SH-SY5Y (cell line): Measurements from ENCODE around the gene DAPP1.

Experiments used
- GATA2 ChIP-seq: IDR thresholded peaks from 2 replicates; pipeline ENCODE4 v1.6.1; 2011; ENCODE audit warnings: mild to moderate bottlenecking, low read depth, low read length
- GATA3 ChIP-seq: IDR thresholded peaks from 2 replicates; pipeline ENCODE4 v1.6.1; 2011; ENCODE audit warnings: low read depth, mild to moderate bottlenecking, low read length, moderate library complexity

Gene DAPP1

GRCh38 chr4:99859618-99860017 lies 43.0 kb downstream of the DAPP1 start:
- TF ChIP-seq GATA3 = no peak
- no peak for TF ChIP-seq GATA2

DNA sequence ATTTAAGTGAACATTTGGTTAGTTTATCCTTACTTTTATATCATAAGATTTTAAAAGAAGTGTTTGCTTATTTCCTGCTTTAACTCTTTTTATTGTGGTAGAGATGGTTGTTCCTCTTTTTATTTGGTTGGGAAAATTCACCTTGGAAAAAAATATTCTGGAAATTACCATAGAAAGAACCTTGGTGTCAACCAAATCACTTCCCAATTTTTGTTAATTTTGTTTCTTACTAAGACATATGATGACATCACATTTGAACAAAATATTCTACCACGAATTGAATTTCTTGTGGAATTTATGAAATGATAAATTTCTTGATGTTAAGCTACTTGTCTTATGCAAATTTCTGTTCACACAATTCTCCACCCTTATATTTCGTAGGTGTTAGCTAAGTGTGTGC lies 43.9 kb downstream of the DAPP1 start:
- TF ChIP-seq GATA2 (no peak), GATA3 (no peak)

DNA sequence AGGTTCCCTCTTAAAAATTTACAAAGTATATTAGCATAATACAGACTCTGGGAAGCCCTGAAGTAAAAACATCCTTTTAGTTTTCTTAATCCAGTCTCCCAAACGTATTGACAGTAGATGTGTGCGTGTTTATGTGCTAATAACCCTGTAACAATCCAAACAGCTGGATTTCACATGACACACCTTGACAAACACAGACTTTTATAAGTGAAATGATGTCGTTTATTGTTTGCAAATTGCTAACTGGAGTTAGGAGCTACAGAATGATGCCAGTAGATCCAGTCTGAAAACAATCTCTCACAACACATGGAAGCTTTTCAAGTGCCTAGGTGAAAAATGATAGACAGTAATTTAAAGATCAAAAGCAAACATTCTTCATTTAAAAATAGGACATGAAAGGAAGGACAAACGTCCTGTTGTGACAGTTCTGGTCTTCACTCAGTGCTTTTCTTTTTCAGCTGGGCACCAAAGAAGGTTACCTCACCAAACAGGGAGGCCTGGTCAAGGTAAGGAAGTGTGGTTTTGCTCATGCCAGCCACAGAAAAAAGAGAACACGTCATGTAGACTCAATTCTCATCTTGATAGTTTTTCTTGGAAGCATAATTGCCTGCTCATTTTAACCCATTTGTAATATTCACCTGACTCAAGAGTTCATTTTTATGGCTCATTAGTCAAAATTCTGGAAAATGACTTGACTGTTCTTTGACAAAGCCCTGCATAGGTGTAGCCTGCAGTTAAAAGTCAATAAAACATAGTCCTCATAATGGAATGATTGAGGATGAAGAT lies 44.7 kb downstream of the DAPP1 start:
- TF ChIP-seq GATA2 (no peak), GATA3 (no peak)

DNA sequence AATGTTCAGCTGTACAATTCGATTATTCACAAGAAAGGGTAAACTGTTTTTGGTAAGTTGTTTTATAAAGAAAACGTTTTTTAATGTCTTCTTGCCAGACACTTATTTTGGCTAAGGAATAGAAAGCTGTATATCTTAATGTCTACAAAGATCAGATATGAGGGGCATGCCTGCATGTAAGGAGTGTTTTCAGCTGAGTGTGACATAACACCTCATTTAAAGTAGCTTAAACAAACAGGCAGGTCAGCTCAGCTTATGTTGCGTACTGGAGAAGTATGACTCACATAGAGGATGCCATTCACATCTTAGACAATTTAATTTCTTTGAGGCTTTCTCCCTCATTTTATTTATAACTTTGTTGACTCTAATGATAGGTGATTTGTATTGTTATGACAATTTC lies 47.2 kb downstream of the DAPP1 start:
- TF ChIP-seq GATA3 (no peak), GATA2 (no peak)

DNA sequence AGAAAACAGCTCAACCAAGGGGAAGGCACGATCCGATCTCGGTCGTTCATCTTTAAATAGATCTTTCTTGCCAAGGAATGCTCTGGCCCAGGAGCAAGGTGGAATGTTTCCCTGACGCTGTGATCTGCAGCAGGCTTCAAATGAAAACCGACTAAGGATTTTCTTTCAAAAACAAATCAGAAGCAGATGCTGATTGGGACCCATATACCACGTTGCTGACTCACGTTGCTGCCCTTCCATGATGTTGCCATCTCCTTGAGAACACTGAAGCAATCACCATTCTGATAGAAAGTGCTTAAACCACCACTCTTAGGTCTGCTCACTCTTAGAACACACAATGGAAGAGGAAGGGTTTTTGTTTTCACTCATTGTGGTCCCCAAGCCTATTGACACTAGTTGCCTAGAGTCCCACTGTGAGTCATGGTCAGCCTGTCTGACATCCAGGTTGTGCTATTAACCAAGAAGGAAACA lies 51.5 kb downstream of the DAPP1 start:
- TF ChIP-seq GATA3 = no peak
- TF ChIP-seq GATA2 = no peak

GRCh38 chr4:99872570-99872969 lies 55.9 kb downstream of the DAPP1 start:
- TF ChIP-seq GATA2 (no peak), GATA3 (no peak)

DNA sequence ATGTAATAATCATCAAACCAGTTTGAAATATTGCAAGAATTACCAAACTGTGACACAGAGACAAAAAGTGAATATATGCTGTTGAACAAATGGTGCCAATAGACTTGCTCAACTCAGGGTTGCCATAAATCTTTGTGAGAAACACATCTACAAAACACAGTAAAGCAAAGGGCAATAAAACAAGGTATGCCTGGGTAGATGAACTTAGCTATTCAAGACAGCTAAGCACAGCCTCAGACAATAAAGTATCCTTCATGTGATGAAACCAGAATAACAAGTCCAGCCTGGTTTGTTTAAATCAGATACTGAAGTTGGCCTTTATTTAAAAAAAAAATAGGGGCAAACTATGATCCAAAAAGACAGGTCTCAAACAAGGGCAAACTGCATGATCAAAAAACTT lies 58.4 kb downstream of the DAPP1 start:
- TF ChIP-seq GATA2 (no peak), GATA3 (no peak)

GRCh38 chr4:99876946-99877345 lies 60.3 kb downstream of the DAPP1 start:
- no peak for TF ChIP-seq GATA3
- no peak for TF ChIP-seq GATA2

DNA sequence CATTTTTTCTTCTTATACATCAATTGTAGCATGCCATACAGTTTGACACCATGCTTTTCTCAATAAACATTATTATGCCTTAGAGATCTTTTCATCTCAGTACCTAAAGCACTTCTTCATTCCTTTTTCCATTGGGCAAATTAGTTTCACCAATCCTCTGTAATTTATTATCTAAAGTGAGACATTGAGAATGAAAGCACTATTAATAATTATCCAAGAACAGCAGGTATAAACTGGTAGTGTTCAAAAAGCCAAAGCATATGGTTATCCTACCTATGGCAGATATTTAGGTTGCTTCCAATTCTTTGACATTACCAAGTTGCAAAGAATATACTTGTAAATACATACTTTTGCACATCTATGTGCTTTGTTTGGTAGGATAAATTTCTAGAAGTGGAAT lies 62.0 kb downstream of the DAPP1 start:
- TF ChIP-seq GATA2 (no peak), GATA3 (no peak)

DNA sequence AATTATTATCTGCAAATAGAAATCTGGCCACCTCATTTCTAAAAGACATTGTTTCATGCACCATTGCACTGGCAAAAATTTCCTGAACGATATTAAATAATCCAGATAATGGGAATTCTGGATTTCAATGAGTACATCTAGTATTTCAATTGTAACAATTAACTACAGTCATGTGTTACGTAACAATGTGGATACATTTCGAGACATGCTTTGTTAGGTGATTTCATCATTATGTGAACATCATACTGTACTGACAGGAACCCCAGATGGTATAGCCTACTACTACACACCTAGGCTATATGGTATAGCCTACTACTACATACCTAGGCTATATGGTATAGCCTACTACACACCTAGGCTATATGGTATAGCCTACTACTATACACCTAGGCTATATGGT lies 62.8 kb downstream of the DAPP1 start:
- TF ChIP-seq GATA3 (no peak), GATA2 (no peak)

DNA sequence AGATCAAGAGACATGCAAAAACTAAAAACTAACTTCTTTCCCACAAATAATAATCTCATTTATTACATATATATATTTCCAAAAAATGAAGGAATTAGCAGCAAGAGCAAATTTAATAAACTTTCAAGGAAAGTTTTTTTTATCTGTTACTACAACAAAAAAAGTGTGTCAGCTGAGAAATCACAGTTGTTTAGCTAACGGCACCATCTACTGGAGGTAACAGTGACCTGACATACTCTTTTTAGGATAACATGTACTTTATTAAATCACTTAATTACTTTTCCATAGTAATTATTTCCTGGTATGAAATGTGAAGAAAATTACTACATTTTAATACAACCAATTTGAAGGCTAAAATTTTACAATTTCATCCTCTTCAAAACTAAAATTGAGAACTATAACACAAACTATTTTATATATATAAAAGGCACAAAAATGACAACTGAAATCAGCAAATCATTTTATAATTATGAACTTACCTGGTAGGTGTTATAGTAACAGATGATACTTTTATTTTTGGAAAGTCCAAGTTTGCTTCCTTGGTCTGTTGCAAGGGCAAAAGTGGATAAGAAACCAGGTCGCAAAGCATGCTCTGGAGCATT lies 68.5 kb downstream of the DAPP1 start:
- no peak for TF ChIP-seq GATA3

DNA sequence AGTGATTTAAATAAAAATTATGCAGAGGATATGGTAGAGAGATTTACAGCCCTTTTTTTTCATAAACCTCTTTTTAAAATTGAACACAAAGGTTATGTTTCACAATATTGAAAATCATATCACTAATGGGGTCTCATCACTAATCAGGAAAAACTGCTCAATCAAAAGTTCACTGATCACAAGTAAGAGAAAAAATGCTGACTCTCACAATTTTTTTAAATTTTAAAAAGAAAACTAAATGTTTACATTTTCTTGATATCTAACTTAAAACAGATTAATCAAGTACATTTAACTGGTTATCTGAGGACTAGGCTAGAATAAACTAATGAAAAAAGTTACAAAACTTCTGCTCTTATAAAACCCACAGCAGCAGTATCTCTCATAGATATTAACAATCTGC lies 69.1 kb downstream of the DAPP1 start:
- TF ChIP-seq GATA2 (no peak), GATA3 (no peak)

DNA sequence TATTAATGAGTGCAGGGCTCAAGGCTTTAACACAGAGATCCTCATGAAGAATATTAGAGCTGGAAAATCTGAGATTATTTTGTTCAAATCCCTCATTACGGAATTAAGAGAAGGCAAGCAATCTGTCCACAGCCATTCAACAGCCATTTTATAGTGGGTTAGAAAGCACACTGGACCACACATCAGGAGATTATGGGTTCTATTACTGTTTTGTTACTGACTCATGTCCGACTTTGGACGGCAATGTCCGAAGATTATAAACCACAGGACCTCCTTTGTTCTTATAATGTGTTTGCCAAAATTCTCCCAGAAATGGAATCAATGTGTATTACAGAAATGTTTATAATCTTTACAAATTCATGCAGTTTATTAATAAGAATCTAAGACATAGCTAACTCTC lies 69.5 kb downstream of the DAPP1 start:
- TF ChIP-seq GATA3 (no peak), GATA2 (no peak)

DNA sequence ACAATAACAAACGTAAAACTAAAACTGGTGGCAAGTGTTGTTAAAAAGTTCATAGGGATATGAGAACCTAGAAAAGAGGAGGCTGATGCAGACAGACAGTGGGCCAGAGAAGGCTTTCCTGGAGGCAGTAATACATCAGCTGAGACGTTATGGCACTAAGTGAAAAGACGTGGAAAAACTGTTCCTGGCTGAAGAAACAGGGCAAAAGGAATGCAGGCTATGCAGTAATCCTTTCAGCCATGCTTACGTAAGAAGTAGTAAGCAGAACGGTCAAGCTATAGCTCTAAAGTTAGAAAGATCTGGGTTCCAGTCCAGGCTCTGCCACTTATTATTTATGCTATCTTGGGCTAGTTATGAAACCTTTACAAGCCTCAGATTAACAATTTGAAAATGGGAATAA lies 71.2 kb downstream of the DAPP1 start:
- TF ChIP-seq GATA2 (no peak), GATA3 (no peak)

- TF ChIP-seq GATA2 (no peak), GATA3 (no peak)
Observed at GRCh38 chr4:99891351-99891750, 74.7 kb downstream of the DAPP1 start.

DNA sequence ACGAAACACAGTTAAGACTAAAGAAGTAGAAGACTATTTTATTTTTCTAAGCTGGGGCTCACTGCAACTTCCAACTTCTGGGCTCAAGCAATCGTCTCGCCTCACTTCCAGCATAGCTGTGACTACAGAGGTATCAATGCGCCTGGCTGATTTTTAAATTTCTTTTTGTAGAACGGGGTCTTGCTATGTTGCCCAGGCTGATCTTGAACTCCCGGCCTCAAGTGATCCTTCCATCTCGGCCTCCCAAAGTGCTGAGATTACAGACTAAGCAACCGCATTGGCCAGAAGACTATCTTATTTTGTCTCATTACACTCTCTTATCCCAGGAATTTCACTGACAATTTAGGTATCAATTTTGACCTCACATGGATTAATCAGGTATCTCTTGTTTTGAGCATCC lies 76.4 kb downstream of the DAPP1 start:
- TF ChIP-seq GATA3 = no peak
- TF ChIP-seq GATA2 = no peak

DNA sequence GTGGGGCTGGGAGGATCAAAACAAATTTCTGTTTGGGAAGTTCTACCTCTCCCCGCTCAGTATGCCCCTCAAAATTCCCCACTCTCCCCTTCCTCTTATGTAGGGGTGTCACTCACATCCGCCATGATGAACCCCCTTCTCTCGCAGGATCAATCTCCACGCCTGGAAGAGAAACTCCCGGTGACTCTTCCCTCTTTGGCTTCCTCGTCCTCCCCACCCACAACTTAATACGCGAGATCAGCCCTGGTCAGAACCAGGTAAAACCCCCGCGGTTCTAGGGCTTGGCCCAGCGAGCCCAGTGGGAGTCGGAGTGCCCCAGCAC lies 77.2 kb downstream of the DAPP1 start:
- TF ChIP-seq GATA3 = no peak
